Karpas-422 (cell line): ENCODE results near the gene OTOP3. TPM values are rescaled to one million over a fixed set of nuclear protein-coding genes. Genes with fewer than 3 reads are reported as not detected.

Source experiments
- DNase-seq: peaks from one replicate; pipeline ENCODE4 v3.0.0-alpha.2; 2015
- H2AFZ ChIP-seq: fragments of 200-600 bp; sonication (generic); 2 replicates; pipeline ENCODE4 v1.6.1; 2014; ENCODE audit warnings: antibody characterized with exemption, low read length, mixed read lengths
- H3K27ac ChIP-seq: fragments of 200-600 bp; sonication (generic); 2 replicates; pipeline ENCODE4 v1.5.1; 2014; ENCODE audit warnings: mild to moderate bottlenecking, low read length, moderate library complexity
- H3K27me3 ChIP-seq: fragments of 200-600 bp; sonication (generic); 2 replicates; pipeline ENCODE4 v1.6.1; 2014; ENCODE audit warnings: low read length, mixed read lengths
- H3K36me3 ChIP-seq: fragments of 200-600 bp; sonication (generic); 2 replicates; pipeline ENCODE4 v1.6.1; 2014; ENCODE audit warnings: low read length, mixed read lengths; ENCODE audit not compliant: insufficient read depth
- H3K4me1 ChIP-seq: fragments of 200-600 bp; sonication (generic); 2 replicates; pipeline ENCODE4 v1.6.1; 2014; ENCODE audit warnings: mild to moderate bottlenecking, low read length, mixed read lengths
- H3K4me2 ChIP-seq: fragments of 200-600 bp; sonication (generic); 2 replicates; pipeline ENCODE4 v1.6.1; 2014; ENCODE audit warnings: low read length, low read depth, mild to moderate bottlenecking; ENCODE audit not compliant: poor library complexity, severe bottlenecking
- H3K4me3 ChIP-seq: fragments of 200-600 bp; sonication (generic); 2 replicates; pipeline ENCODE4 v1.5.1; 2014; ENCODE audit warnings: mild to moderate bottlenecking, antibody characterized with exemption, low read length, mixed read lengths
- H3K79me2 ChIP-seq: fragments of 200-600 bp; sonication (generic); 2 replicates; pipeline ENCODE4 v1.6.1; 2014; ENCODE audit warnings: mild to moderate bottlenecking, low read length, mixed read lengths
- H3K9ac ChIP-seq: fragments of 200-600 bp; sonication (generic); 2 replicates; pipeline ENCODE4 v1.6.0; 2014; ENCODE audit warnings: low read length
- H3K9me2 ChIP-seq: fragments of 200-600 bp; sonication (generic), shearing (Covaris generic); replicated peaks from 2 replicates; pipeline ENCODE4 v1.6.0; 2014; ENCODE audit warnings: mild to moderate bottlenecking, low read length, moderate library complexity; ENCODE audit not compliant: insufficient read depth
- H3K9me3 ChIP-seq: fragments of 300-700, 200-600 bp; sonication (generic); 2 replicates; pipeline ENCODE4 v1.6.1; 2014; ENCODE audit warnings: low read length, mixed read lengths
- H4K20me1 ChIP-seq: fragments of 200-600 bp; sonication (generic); 2 replicates; pipeline ENCODE4 v1.6.1; 2014; ENCODE audit warnings: mild to moderate bottlenecking, antibody characterized with exemption, low read length, low read depth; ENCODE audit not compliant: insufficient read depth
- total RNA-seq: library from RNA; depleted of rRNA; stranded (reverse); fragments of >200 nt; shearing (Covaris generic); gene quantifications from 2 replicates; pipeline ENCODE4 v1.2.3, GENCODE V29; 2014; ENCODE audit warnings: low replicate concordance

The OTOP3 gene
- total RNA-seq, 1 experiment from 2014 or later = not detected

- no peaks in the 10 kb centered on the region for H3K79me2 ChIP-seq
- no peaks in the 10 kb centered on the region for H4K20me1 ChIP-seq
- H3K9ac ChIP-seq = no peak overlapping the region
- no peaks in the 10 kb centered on the region for H3K9me3 ChIP-seq
- H2AFZ ChIP-seq = no peak overlapping the region
- no peak overlapping the region for H3K4me2 ChIP-seq
- no peak overlapping the region for H3K27ac ChIP-seq
- H3K9me2 ChIP-seq = no peaks in the 10 kb centered on the region
- no peak overlapping the region for H3K4me3 ChIP-seq
- no peaks in the 10 kb centered on the region for H3K27me3 ChIP-seq
- no peaks in the 10 kb centered on the region for H3K4me1 ChIP-seq
- peak; percentile 26 for DNase-seq
- H3K36me3 ChIP-seq = no peaks in the 10 kb centered on the region
Observed at GRCh38 chr17:74928786-74929185, 6.9 kb upstream of the OTOP3 start.

- Histone ChIP-seq H3K9me2 (no peaks in the 10 kb centered on the region), H3K36me3 (no peaks in the 10 kb centered on the region), H2AFZ (no peak overlapping the region), H3K4me3 (no peak overlapping the region), H4K20me1 (no peaks in the 10 kb centered on the region), H3K79me2 (no peaks in the 10 kb centered on the region), H3K27ac (no peak overlapping the region), H3K4me2 (no peak overlapping the region), H3K27me3 (no peaks in the 10 kb centered on the region), H3K9me3 (no peaks in the 10 kb centered on the region), H3K4me1 (no peaks in the 10 kb centered on the region), H3K9ac (no peak overlapping the region)
- no peak for DNase-seq
Observed at GRCh38 chr17:74930535-74931036, 5.1 kb upstream of the OTOP3 start.

- Histone ChIP-seq H3K9me3 (no peaks in the 10 kb centered on the region), H3K27me3 (no peaks in the 10 kb centered on the region), H3K79me2 (no peaks in the 10 kb centered on the region), H3K36me3 (no peaks in the 10 kb centered on the region), H3K4me1 (no peaks in the 10 kb centered on the region), H2AFZ (no peak overlapping the region), H3K9me2 (no peaks in the 10 kb centered on the region), H3K9ac (no peak overlapping the region), H3K27ac (no peak overlapping the region), H3K4me3 (no peak overlapping the region), H4K20me1 (no peaks in the 10 kb centered on the region), H3K4me2 (no peak overlapping the region)
- peak; percentile 40 for DNase-seq
Observed at GRCh38 chr17:74935048-74935447, 650 bp upstream of the OTOP3 start.

- no peak overlapping the region for H3K4me2 ChIP-seq
- H3K4me3 ChIP-seq = no peak overlapping the region
- H3K4me1 ChIP-seq = no peaks in the 10 kb centered on the region
- no peak overlapping the region for H3K27ac ChIP-seq
- H3K9ac ChIP-seq = no peak overlapping the region
- H4K20me1 ChIP-seq = no peaks in the 10 kb centered on the region
- H3K36me3 ChIP-seq = no peaks in the 10 kb centered on the region
- no peak overlapping the region for H2AFZ ChIP-seq
- no peaks in the 10 kb centered on the region for H3K27me3 ChIP-seq
- DNase-seq = no peak
- H3K9me2 ChIP-seq = no peaks in the 10 kb centered on the region
- no peaks in the 10 kb centered on the region for H3K9me3 ChIP-seq
- H3K79me2 ChIP-seq = no peaks in the 10 kb centered on the region
Observed at GRCh38 chr17:74936470-74936799, 737 bp downstream of the OTOP3 start.

- H3K4me3 ChIP-seq = no peak overlapping the region
- H3K9me2 ChIP-seq = no peaks in the 10 kb centered on the region
- H3K79me2 ChIP-seq = no peaks in the 10 kb centered on the region
- H3K9ac ChIP-seq = no peak overlapping the region
- H3K4me2 ChIP-seq = no peak overlapping the region
- no peak overlapping the region for H3K27ac ChIP-seq
- H3K36me3 ChIP-seq = no peaks in the 10 kb centered on the region
- no peak for DNase-seq
- H3K9me3 ChIP-seq = no peaks in the 10 kb centered on the region
- no peak overlapping the region for H2AFZ ChIP-seq
- no peaks in the 10 kb centered on the region for H4K20me1 ChIP-seq
- H3K27me3 ChIP-seq = no peaks in the 10 kb centered on the region
- no peaks in the 10 kb centered on the region for H3K4me1 ChIP-seq
Observed at GRCh38 chr17:74937064-74938051, 1.7 kb downstream of the OTOP3 start.

DNA sequence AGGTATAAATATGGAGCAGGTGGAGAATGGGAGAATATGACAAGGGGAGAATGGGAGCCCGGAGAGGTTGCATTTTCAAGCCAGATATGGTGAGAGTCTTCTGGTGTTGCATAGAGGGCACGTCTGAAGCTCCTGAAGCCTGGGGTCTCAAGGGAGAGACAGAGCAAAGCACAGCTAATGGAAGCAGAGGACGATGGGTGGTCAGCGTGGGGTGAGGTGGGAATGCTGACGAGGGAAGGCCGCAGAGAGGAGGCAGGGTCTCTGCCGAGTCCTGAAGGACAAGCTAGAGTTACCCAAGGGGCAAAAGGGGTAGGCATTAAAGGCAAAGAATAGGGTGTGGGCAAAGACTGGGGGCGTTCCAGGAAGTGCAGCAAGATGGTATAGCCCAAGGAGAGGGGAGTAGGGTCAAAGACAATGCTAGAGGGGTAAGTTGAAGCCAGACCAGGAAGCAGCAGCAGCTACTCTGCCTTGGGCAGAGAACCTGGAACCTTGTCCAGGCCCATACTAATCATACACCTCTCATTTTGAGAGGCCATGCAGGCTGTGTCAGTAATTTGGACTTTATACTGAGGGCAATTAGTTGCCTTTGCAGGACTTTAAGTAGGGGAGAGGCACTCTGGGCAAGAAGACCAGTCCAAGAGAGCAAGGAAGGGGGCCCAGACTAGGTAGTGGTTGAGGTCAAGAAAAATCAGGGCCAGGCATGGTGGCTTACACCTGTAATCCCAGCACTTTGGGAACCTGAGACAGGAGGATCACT lies 2.7 kb downstream of the OTOP3 start:
- Histone ChIP-seq H3K36me3 (no peaks in the 10 kb centered on the region), H3K9me2 (no peaks in the 10 kb centered on the region), H3K4me1 (no peaks in the 10 kb centered on the region), H3K27ac (no peak overlapping the region), H3K4me3 (no peak overlapping the region), H2AFZ (no peak overlapping the region), H3K9ac (no peak overlapping the region), H3K79me2 (no peaks in the 10 kb centered on the region), H3K9me3 (no peaks in the 10 kb centered on the region), H3K4me2 (no peak overlapping the region), H4K20me1 (no peaks in the 10 kb centered on the region), H3K27me3 (no peaks in the 10 kb centered on the region)
- no peak for DNase-seq

DNA sequence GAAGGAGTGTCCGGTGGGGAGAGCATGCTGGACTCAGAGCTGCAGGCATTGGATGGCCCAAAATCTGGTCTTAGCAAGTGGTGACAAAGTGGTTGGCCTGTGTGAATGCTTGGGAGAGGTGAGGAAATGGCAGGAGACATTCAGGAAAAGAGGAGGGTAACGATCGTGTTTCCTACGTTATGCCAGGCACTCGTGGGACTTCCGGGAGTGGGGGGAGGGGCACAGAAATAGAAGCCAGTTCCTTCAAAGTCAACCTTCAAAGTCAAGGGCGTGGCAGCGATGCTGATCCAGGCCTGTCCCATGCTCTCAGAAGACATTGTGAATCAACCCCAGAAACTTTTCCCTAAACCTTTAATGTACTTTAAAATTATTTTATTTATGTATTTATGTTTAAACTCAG lies 3.8 kb downstream of the OTOP3 start:
- Histone ChIP-seq H2AFZ (no peak overlapping the region), H3K4me3 (no peak overlapping the region), H3K4me2 (no peak overlapping the region), H3K36me3 (no peaks in the 10 kb centered on the region), H3K9me2 (no peaks in the 10 kb centered on the region), H3K27ac (no peak overlapping the region), H3K79me2 (no peaks in the 10 kb centered on the region), H4K20me1 (no peaks in the 10 kb centered on the region), H3K4me1 (no peaks in the 10 kb centered on the region), H3K27me3 (no peaks in the 10 kb centered on the region), H3K9ac (no peak overlapping the region), H3K9me3 (no peaks in the 10 kb centered on the region)
- no peak for DNase-seq

- Histone ChIP-seq H3K27ac (no peak overlapping the region), H3K27me3 (no peaks in the 10 kb centered on the region), H3K9ac (no peak overlapping the region), H3K36me3 (no peaks in the 10 kb centered on the region), H3K4me3 (no peak overlapping the region), H3K4me1 (no peaks in the 10 kb centered on the region), H3K4me2 (no peak overlapping the region), H3K79me2 (no peaks in the 10 kb centered on the region), H3K9me3 (no peaks in the 10 kb centered on the region), H2AFZ (no peak overlapping the region), H4K20me1 (no peaks in the 10 kb centered on the region), H3K9me2 (no peaks in the 10 kb centered on the region)
- DNase-seq = no peak
Observed at GRCh38 chr17:74941128-74941725, 5.5 kb downstream of the OTOP3 start.
